Aorta (tissue), 5 donors: ENCODE measurements around the gene SEC61A1. TPM values are rescaled to one million over a fixed set of nuclear protein-coding genes. Genes with fewer than 3 reads are reported as not detected.

Experiments used
- ATAC-seq: fragments of 200-7000 bp; cut with Tn5 transposase; one replicate; pipeline ENCODE4 v1.9.1; 2022; ENCODE audit warnings: moderate library complexity; ENCODE audit not compliant: low FRiP score
- DNase-seq, 2 donors: peaks; one replicate each; pipeline ENCODE4 v3.0.0-alpha.2; 2020
- H3K27ac ChIP-seq, 2 donors: one replicate each; pipeline ENCODE4 v1.5.1; 2013; ENCODE audit warnings: low read length in 2 of 2, mild to moderate bottlenecking in 2 of 2, moderate library complexity in 2 of 2, control low read depth in 1 of 2, inconsistent platforms in 1 of 2, low read depth in 1 of 2
- H3K27me3 ChIP-seq, 2 donors: one replicate each; pipeline ENCODE4 v1.6.1; 2013; ENCODE audit warnings: control low read depth in 1 of 2, low read length in 1 of 2, mild to moderate bottlenecking in 1 of 2, moderate library complexity in 1 of 2; ENCODE audit not compliant: insufficient read depth in 2 of 2, control insufficient read depth in 1 of 2
- H3K36me3 ChIP-seq, 2 donors: one replicate each; pipeline ENCODE4 v1.6.1; 2013; ENCODE audit warnings: control low read depth in 1 of 2, low read length in 1 of 2, mild to moderate bottlenecking in 1 of 2; ENCODE audit not compliant: insufficient read depth in 2 of 2, control insufficient read depth in 1 of 2
- H3K4me1 ChIP-seq, 2 donors: one replicate each; pipeline ENCODE4 v1.6.1; 2013; ENCODE audit warnings: low read length in 2 of 2, control low read depth in 1 of 2, mild to moderate bottlenecking in 1 of 2, moderate library complexity in 1 of 2; ENCODE audit not compliant: insufficient read depth in 2 of 2, control insufficient read depth in 1 of 2
- H3K4me3 ChIP-seq, 2 donors: one replicate each; pipeline ENCODE4 v1.5.1; 2013; ENCODE audit warnings: low read length in 2 of 2, control low read depth in 1 of 2, mild to moderate bottlenecking in 1 of 2
- H3K9me3 ChIP-seq: one replicate; pipeline ENCODE4 v1.6.1; 2013; ENCODE audit warnings: mild to moderate bottlenecking, low read length; ENCODE audit not compliant: control insufficient read depth
- WGBS, 2 donors: extraction: QIAGEN DNeasy Blood & Tissue Kit; methylation state at CpG; one replicate each; pipeline ENCODE4 v1.1.7; 2013; 5-methylcytosine and 5-hydroxymethylcytosine counted together
- intact Hi-C, 2 donors: fragments of 100-400 bp; cut with DNase I; formaldehyde crosslinking; loops; one replicate each; pipeline versions ENCODE4 v1.14.2 to v1.15.0; 2022
- polyA plus RNA-seq, 2 donors: library from polyadenylated mRNA; stranded (reverse); fragments of 200-250 nt; gene quantifications; one replicate each; pipeline ENCODE4 v1.2.3, GENCODE V29; 2013
- total RNA-seq, 2 donors: library from RNA; stranded (reverse); fragmentation: NEBNext Ultra II Directional; extraction: Animal tissue kit (Norgen Biotek cat#: 25700); gene quantifications; one replicate each; pipeline ENCODE4 v1.2.1, GENCODE V29; 2021
- donor health status: healthy with polysubstance abuse.
- donor health status: Bipolar disorder and iron deficiency.
- donor health status: DM: no; HTN: no; CAD: no.
- donor health status: DM: no; HTN: no; CAD: no.
- donor health status: DM: yes; HTN: yes; CAD: no.

Gene SEC61A1
- total and polyA plus RNA-seq, 4 donors, result 33.6 to 172 (median 142) TPM

DNA sequence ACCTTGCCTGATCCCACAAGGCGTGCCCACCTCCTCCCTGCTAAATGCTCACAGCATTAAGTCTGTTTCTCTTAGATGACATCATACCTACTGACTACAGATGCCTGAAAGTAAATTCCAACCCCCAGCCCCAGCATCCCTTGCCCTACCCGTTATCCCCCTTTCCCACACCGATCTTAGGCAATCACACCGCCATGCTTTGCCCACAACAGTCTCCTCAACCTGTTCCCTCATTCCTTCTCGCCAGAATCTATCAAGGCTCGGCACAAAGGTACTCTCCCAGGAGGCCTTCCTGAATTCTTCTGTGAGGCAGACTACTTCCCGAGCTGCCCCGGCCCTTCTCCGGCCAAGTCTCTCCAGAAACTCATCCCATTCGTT, 789 bp upstream of the SEC61A1 start:
- peak overlapping the region; percentile 55 to 58 for H3K4me3 ChIP-seq
- 10 to 11% methylated on average over 10 of the region's 10 CpGs for WGBS, 2 donors
- peak; percentile 28 for ATAC-seq
- H3K9me3 ChIP-seq, result no peaks in the 10 kb centered on the region
- no peak overlapping the region for H3K27ac ChIP-seq
- no peaks in the 10 kb centered on the region for H3K27me3 ChIP-seq
- no peak for DNase-seq
- H3K4me1 ChIP-seq, result peaks cover 3 to 16% of the 10 kb centered on the region in 2 donors
- peaks cover 0 to 2% of the 10 kb centered on the region in 2 donors for H3K36me3 ChIP-seq
- intact Hi-C loops, result loop anchor here in 1 of 2 donors (10.0 kb wide), 2 partner anchors 377 to 457 kb away; partner anchors contain the start of genes ABTB1, MCM2 and TPRA1

DNA sequence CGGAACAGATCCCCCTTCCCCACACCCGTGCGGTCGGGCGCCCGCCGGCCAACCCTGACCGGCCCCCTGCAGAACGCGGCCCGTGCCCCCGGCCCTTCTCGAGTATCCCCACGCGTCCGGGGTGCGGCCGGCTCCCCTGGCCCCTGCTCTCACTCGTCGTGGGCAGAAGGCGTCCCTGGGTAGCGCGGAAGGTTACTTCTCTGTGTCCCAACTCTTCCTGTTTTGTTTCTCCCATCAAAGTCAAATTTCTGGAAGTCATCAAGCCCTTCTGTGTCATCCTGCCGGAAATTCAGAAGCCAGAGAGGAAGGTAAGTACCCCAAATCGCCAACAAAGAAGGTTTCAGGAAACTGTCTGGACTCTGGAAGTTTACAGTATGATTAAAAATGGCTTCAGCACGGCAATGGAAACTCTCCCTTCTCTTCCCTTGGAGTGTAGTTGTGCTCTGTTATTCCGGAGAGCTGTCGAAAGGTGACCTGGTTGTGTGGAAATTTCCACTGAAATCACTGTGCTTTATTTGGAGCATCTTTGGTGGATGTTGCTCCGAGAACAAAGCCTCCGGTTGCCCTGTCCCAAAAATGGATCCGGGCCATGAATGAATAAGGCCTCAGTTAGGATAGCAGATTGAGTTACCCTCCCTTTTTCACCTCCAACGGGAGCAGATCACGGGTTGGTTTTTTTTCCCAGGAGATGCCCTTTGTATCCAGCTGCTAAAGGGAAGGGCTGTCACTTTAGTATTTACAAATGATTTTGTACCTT, 536 bp downstream of the SEC61A1 start:
- ATAC-seq, result peak; percentile 6
- 0% methylated on average over 30 to 33 of the region's 33 CpGs for WGBS, 2 donors
- intact Hi-C loops, result loop anchor here in 1 of 2 donors (10.0 kb wide), 2 partner anchors 378 to 458 kb away; partner anchors contain the start of genes ABTB1, MCM2 and TPRA1

DNA sequence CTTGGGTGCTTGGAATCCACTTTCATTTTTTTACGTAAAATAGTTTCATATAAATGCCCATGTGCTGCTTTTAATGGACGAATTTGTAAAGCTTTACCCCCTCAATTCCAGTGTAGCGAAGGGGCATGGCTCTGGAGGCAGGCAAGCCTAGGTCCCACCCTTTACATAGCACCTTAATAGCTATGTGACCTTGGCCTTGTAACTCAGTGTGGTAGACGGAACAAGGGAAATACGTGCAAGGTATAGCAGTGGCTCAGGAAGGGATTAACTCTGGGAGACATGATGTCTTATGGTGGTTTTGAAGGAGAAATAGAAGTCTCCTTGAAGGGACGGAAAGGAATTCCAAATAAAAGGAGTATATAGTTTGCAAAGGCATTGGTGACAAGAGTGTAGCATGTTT, 1.4 kb downstream of the SEC61A1 start:
- intact Hi-C loops, result loop anchor here in 1 of 2 donors (10.0 kb wide), 2 partner anchors 379 to 459 kb away; partner anchors contain the start of genes ABTB1, MCM2 and TPRA1
- no peaks in the 10 kb centered on the region for H3K27me3 ChIP-seq
- H3K27ac ChIP-seq, result no peak overlapping the region
- peaks cover 3 to 16% of the 10 kb centered on the region in 2 donors for H3K4me1 ChIP-seq
- WGBS, 2 donors, result 37 to 45% methylated on average over 6 of the region's 6 CpGs
- no peak for DNase-seq
- peaks cover 0 to 4% of the 10 kb centered on the region in 2 donors for H3K36me3 ChIP-seq
- H3K9me3 ChIP-seq, result no peaks in the 10 kb centered on the region
- H3K4me3 ChIP-seq, result peak overlapping the region; percentile 62 to 99
- ATAC-seq, result no peak

More for the DNA sequence above, 536 bp downstream of the SEC61A1 start:
- DNase-seq, result no peak
- Histone ChIP-seq H3K27me3 (no peaks in the 10 kb centered on the region), H3K4me1 (peaks cover 3 to 16% of the 10 kb centered on the region in 2 donors), H3K27ac (peak overlapping the region; percentile 74 to 91), H3K9me3 (no peaks in the 10 kb centered on the region), H3K4me3 (peak overlapping the region; percentile 62 to 99), H3K36me3 (peaks cover 0 to 4% of the 10 kb centered on the region in 2 donors)

DNA sequence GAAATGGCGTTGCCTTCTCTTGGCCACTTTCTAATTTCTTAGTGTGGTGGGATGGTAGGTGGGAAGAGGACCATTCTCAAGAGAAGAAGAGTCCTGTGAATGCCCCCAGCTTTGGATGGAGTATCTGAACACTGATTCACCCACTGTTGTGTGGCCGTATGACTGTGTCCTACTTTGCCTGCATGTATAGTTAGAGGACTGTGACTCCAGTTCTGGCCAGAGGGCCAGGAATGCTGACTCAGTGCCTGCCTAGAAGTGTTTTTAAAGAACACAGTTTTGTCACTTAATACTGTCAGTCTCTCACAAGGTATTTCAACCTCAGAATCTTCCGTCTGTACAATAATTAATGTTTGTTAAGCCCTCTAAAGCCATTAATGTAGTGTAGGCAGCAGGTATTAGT, 2.1 kb downstream of the SEC61A1 start:
- Histone ChIP-seq H3K9me3 (no peaks in the 10 kb centered on the region), H3K27ac (no peak overlapping the region), H3K4me1 (peaks cover 3 to 16% of the 10 kb centered on the region in 2 donors), H3K4me3 (no peak overlapping the region), H3K27me3 (no peaks in the 10 kb centered on the region), H3K36me3 (peaks cover 0 to 4% of the 10 kb centered on the region in 2 donors)
- DNase-seq, result no peak
- no peak for ATAC-seq
- 29 to 33% methylated on average over 3 of the region's 3 CpGs for WGBS, 2 donors
- intact Hi-C loops, result loop anchor here in 1 of 2 donors (10.0 kb wide), 2 partner anchors 380 to 460 kb away; partner anchors contain the start of genes ABTB1, MCM2 and TPRA1

DNA sequence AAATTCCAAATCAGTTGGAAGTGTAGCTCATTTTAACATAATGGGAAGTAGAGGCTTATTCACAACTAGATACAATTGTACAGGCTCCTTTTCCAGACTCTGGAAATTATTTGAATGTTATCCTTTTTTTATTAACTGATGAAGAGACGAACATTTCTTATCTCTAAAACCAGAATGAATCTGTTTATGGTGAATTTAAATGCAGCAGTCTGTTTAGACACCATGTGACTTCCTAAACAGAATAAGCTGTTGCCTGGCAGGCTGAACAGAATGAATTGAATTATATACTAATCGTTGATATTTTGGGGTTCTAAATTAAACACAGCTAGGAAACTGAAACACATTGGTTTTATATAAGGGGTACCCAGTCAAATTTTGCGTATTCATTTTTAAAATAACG, 4.0 kb downstream of the SEC61A1 start:
- no peak for ATAC-seq
- H3K4me3 ChIP-seq, result no peak overlapping the region
- no peaks in the 10 kb centered on the region for H3K27me3 ChIP-seq
- H3K4me1 ChIP-seq, result peaks cover 3 to 16% of the 10 kb centered on the region in 2 donors
- WGBS, 2 donors, result 32 to 82% methylated on average over 4 of the region's 4 CpGs
- H3K9me3 ChIP-seq, result no peaks in the 10 kb centered on the region
- H3K36me3 ChIP-seq, result peaks cover 0 to 4% of the 10 kb centered on the region in 2 donors
- DNase-seq, result no peak
- no peak overlapping the region for H3K27ac ChIP-seq
- intact Hi-C loops, result loop anchor here in 1 of 2 donors (10.0 kb wide), 2 partner anchors 381 to 461 kb away; partner anchors contain the start of genes ABTB1, MCM2 and TPRA1

DNA sequence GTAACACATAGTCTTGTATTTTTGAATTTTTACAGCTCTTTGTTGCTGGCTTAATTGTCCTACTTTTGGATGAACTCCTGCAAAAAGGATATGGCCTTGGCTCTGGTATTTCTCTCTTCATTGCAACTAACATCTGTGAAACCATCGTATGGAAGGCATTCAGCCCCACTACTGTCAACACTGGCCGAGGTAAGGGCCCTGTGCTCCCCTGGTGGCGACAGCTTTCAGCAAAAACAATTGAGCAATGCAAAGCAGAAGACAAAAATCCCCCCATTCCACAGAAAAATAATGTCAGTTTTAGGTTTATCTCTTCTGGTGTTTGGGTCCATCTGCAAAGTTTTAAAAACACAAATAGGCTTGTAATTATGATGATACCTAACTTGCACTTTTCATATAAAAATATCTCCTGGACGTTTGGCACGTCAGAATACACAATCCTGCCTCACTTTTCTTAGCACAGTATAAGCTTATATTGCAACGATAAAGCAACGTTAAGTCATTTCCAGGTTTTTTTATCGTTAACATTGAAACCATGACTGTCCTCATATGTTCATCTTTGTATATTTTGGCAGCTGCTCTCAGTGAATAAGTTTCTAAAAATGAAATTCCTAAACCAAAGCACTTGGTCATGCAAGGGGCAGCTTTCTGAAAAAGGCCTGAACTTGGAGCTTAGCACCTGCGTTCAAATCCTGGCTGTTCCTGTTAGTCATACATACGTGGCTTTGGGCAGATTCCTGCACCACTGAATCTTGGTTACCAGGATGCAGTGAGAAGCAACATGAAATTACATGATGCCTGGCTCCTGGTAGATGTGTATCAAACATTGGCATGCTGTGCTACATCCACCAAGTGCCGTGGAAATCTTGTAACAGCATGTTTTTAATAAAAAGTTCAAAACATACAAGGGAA, 8.5 kb downstream of the SEC61A1 start:
- Histone ChIP-seq H3K27ac (no peak overlapping the region), H3K4me1 (no peaks in the 10 kb centered on the region), H3K36me3 (peaks cover 0 to 15% of the 10 kb centered on the region in 2 donors), H3K27me3 (no peaks in the 10 kb centered on the region), H3K4me3 (no peak overlapping the region), H3K9me3 (no peaks in the 10 kb centered on the region)
- intact Hi-C loops, result no loop called here
- ATAC-seq (no peak), DNase-seq (no peak)
- 44 to 50% methylated on average over 11 of the region's 11 CpGs for WGBS, 2 donors

DNA sequence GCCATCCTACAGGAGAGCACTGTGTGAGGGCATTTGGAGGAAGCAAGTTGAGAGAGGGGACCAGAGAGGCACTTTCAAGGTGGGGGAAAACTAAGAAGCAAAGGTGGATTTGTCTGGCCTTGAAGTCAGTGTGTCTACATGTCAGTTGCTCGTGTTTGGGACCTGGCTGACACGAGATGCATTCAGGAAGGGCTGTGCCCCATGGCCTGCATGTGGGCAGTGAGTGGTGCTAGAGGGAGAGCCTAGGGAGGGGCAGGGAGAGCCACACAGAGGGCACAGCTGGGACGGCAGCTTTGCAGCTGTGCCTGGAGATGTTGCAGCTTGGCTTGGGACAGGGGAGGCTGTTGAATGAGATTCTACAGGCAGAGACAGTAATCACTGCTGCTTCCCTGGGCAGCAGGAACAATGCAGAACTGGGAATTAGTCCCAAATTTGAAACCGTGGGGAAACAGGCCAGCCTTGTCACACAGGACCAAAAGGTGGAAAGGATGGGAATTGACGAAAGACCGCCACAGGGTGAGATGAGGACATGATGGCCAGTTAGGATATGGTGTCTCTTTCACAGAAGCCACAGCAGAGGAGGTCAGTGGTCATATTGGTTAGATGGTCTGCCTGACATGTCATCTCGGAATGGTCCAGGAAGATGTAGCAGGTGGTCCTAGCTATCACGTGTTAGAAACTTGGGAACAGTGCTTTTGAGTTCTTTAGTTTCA, 10.0 kb downstream of the SEC61A1 start:
- 67 to 68% methylated on average over 8 of the region's 8 CpGs for WGBS, 2 donors
- intact Hi-C loops, result no loop called here
- no peak overlapping the region for H3K27ac ChIP-seq
- no peaks in the 10 kb centered on the region for H3K9me3 ChIP-seq
- DNase-seq (no peak), ATAC-seq (no peak)
- H3K27me3 ChIP-seq, result no peaks in the 10 kb centered on the region
- H3K36me3 ChIP-seq, result peaks cover 0 to 15% of the 10 kb centered on the region in 2 donors
- H3K4me1 ChIP-seq, result no peaks in the 10 kb centered on the region
- no peak overlapping the region for H3K4me3 ChIP-seq

DNA sequence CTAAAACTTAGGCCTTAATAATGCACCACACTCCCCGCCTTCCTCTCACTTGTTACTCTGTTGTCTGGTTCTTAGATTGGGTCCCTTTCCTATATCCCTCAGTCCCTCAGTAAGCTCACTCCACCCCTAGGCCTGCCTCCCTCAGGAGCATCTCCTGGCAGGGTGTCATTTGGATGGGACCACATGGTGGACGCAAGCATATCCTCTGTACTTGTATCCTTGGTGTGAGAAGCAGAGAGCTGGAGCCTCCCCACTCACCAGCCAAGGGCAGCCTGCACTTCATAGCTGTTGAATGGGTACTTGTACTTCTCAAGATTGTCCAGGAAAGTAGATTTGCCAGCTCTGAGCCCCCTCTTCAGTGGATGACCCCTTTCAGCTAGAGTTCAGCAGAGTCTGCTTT, 11.6 kb downstream of the SEC61A1 start:
- DNase-seq (no peak), ATAC-seq (no peak)
- H3K4me3 ChIP-seq, result no peak overlapping the region
- peaks cover 4 to 24% of the 10 kb centered on the region in 2 donors for H3K36me3 ChIP-seq
- no peak overlapping the region for H3K27ac ChIP-seq
- WGBS, 2 donors, result 85 to 91% methylated on average over 2 of the region's 2 CpGs
- no peaks in the 10 kb centered on the region for H3K4me1 ChIP-seq
- intact Hi-C loops, result no loop called here
- H3K27me3 ChIP-seq, result no peaks in the 10 kb centered on the region
- no peaks in the 10 kb centered on the region for H3K9me3 ChIP-seq
